PC-9 (cell line): ENCODE data around the gene LACTB.

Experiments used
- CTCF ChIP-seq: fragments of 200-600 bp; sonication (generic); conservative IDR thresholded peaks from 2 replicates; pipeline ENCODE4 v1.6.1; 2017; ENCODE audit warnings: mixed run types, antibody characterized with exemption, mild to moderate bottlenecking, moderate library complexity
- EZH2 ChIP-seq: fragments of 200-600 bp; sonication (generic); IDR thresholded peaks from 2 replicates; pipeline ENCODE4 v1.8.0; 2017; ENCODE audit warnings: antibody characterized with exemption, low read depth

- no peak for TF ChIP-seq CTCF
- no peak for TF ChIP-seq EZH2
These were observed 33.0 kb upstream of the LACTB start for GRCh38 chr15:63088533-63089245.
